Measurements from ENCODE around the gene CSTPP1.
"Not testable (repeated sequence)": the region's sequence is repeated elsewhere in the genome, so short reads cannot be mapped to it uniquely, and the experiment has no call there.

The CSTPP1 gene

GRCh38 chr11:46984548-46984947, 48.0 kb downstream of the CSTPP1 start:
- no peak for DNase-seq (ENCODE audit: low read depth)
- TF ChIP-seq CTCF (IDR thresholded peaks at IDR 0.05; ENCODE audit: insufficient read depth, low read depth, low read length, missing control alignments) = no peak
- no peak overlapping the region for H3K4me3 ChIP-seq (ENCODE audit: low read length)

- no peak for DNase-seq (ENCODE audit: low read depth)
- TF ChIP-seq CTCF (IDR thresholded peaks at IDR 0.05; ENCODE audit: insufficient read depth, low read depth, low read length, missing control alignments) = no peak
- H3K4me3 ChIP-seq (ENCODE audit: low read length) = no peak overlapping the region
Measured at GRCh38 chr11:46984987-46985386, 48.4 kb downstream of the CSTPP1 start.

GRCh38 chr11:46987183-46987582, 50.6 kb downstream of the CSTPP1 start:
- peak; percentile 95 for DNase-seq (ENCODE audit: low read depth)
- no peak overlapping the region for H3K4me3 ChIP-seq (ENCODE audit: low read length)
- peak; percentile 66 for TF ChIP-seq CTCF (IDR thresholded peaks at IDR 0.05; ENCODE audit: insufficient read depth, low read depth, low read length, missing control alignments)

GRCh38 chr11:46989810-46990487, 53.4 kb downstream of the CSTPP1 start:
- H3K4me3 ChIP-seq (ENCODE audit: low read length); DNase-seq (ENCODE audit: low read depth): not testable (repeated sequence)

GRCh38 chr11:46991391-46991790, 54.8 kb downstream of the CSTPP1 start:
- H3K4me3 ChIP-seq (ENCODE audit: low read length) = no peak overlapping the region
- TF ChIP-seq CTCF (IDR thresholded peaks at IDR 0.05; ENCODE audit: insufficient read depth, low read depth, low read length, missing control alignments) = no peak
- DNase-seq (ENCODE audit: low read depth) = no peak

GRCh38 chr11:46992386-46992785, 55.8 kb downstream of the CSTPP1 start:
- not testable (repeated sequence) for H3K4me3 ChIP-seq (ENCODE audit: low read length); DNase-seq (ENCODE audit: low read depth)

- H3K4me3 ChIP-seq (ENCODE audit: low read length); DNase-seq (ENCODE audit: low read depth): not testable (repeated sequence)
Measured at GRCh38 chr11:46997796-46998195, 61.2 kb downstream of the CSTPP1 start.

- TF ChIP-seq CTCF (IDR thresholded peaks at IDR 0.05; ENCODE audit: insufficient read depth, low read depth, low read length, missing control alignments) = no peak
- no peak overlapping the region for H3K4me3 ChIP-seq (ENCODE audit: low read length)
- DNase-seq (ENCODE audit: low read depth) = no peak
Measured at GRCh38 chr11:46999217-46999616, 62.7 kb downstream of the CSTPP1 start.

- no peak for DNase-seq (ENCODE audit: low read depth)
- TF ChIP-seq CTCF (IDR thresholded peaks at IDR 0.05; ENCODE audit: insufficient read depth, low read depth, low read length, missing control alignments) = no peak
Measured at GRCh38 chr11:47000033-47000432, 63.5 kb downstream of the CSTPP1 start.

More at GRCh38 chr11:47000033-47000432, 63.5 kb downstream of the CSTPP1 start:
- H3K4me3 ChIP-seq (ENCODE audit: low read length) = no peak overlapping the region

Measured in epithelial cell of esophagus (primary cell).